A549 treated with Mapracorat at 1 μM for 4 hours (cell line): ENCODE results near the gene TXNL4B. TPM values are rescaled to one million over a fixed set of nuclear protein-coding genes. Genes with fewer than 3 reads are reported as not detected.

ENCODE experiments used
- total RNA-seq: library from RNA; stranded (reverse); fragments of 200-300 nt; extraction: Qiagen RNA extraction; gene quantifications from 5 replicates; pipeline ENCODE4 v1.2.3, GENCODE V29; 2022

The TXNL4B gene
- 16.2 to 22.7 TPM (median 21.3 TPM) in 5 replicates for total RNA-seq

GRCh38 chr16:72093448-72094265 lies at the start of gene TXNL4B, which contains the start of gene DHX38:
TSS of gene TXNL4B (minus strand) at chr16:72093620. CDS start at chr16:72090749, 2,871 bp downstream.
TSS of gene DHX38 (plus strand) at chr16:72093847. CDS start at chr16:72096158, 2,311 bp downstream.

GRCh38 chr16:72054254-72054847 lies 39.1 kb downstream of the TXNL4B start, which contains the start of gene HP:
TSS of gene HP (plus strand) at chr16:72054505. CDS start at chr16:72054653, 148 bp downstream.

Other genes starting within 250 kb of the TXNL4B start
- gene ATXN1L, start 247.6 kb downstream of the TXNL4B start, total RNA-seq, result 13.5 to 19.0 TPM (median 17.5 TPM) in 5 replicates
- gene ZNF821, start 209.4 kb downstream of the TXNL4B start, total RNA-seq, result 3.1 to 5.3 TPM (median 4.1 TPM) in 5 replicates
- 159 to 183 TPM (median 169 TPM) in 5 replicates for gene IST1, start 198.1 kb downstream of the TXNL4B start, total RNA-seq
- not detected in 5 replicates for gene PKD1L3, start 93.2 kb downstream of the TXNL4B start, total RNA-seq
- gene DHODH, start 84.9 kb downstream of the TXNL4B start, total RNA-seq, result 10.9 to 14.8 TPM (median 11.9 TPM) in 5 replicates
- 0.33 TPM in 1 of 5 replicates, not detected in the others for gene HP, start 39.1 kb downstream of the TXNL4B start, total RNA-seq
- gene HPR, start 30.4 kb downstream of the TXNL4B start, total RNA-seq, result not detected in 5 replicates
- gene DHX38, start 227 bp upstream of the TXNL4B start, total RNA-seq, result 48.0 to 53.4 TPM (median 49.3 TPM) in 5 replicates
- 0.11 to 0.50 TPM (median 0.24 TPM) in 3 of 5 replicates, not detected in the others for gene PMFBP1, start 78.5 kb upstream of the TXNL4B start, total RNA-seq